Renal cortical epithelial cell (primary cell): ENCODE results near the gene IKZF2. TPM values are rescaled to one million over a fixed set of nuclear protein-coding genes. Genes with fewer than 3 reads are reported as not detected.

Experiments
- DNase-seq: peaks from one replicate; pipeline ENCODE4 v3.0.0-alpha.2; 2011; ENCODE audit warnings: low read depth
- total RNA-seq: library from RNA; depleted of rRNA; stranded (reverse); fragments of >200 nt; gene quantifications from 2 replicates; pipeline ENCODE4 v1.2.3, GENCODE V29; 2014

The IKZF2 gene
- total RNA-seq, 1 donor from 2014 or later, result 17.7 TPM

- DNase-seq, result no peak
Observed at GRCh38 chr2:213002383-213002782, 149.0 kb downstream of the IKZF2 start.

- DNase-seq, result peak; percentile 6
Observed at GRCh38 chr2:213001297-213001910, 150.0 kb downstream of the IKZF2 start.

GRCh38 chr2:212998626-212999359, 152.6 kb downstream of the IKZF2 start:
- DNase-seq, result no peak

- DNase-seq, result no peak
Observed at GRCh38 chr2:212997526-212998020, 153.8 kb downstream of the IKZF2 start.

- DNase-seq, result no peak
Observed at GRCh38 chr2:212995920-212996319, 155.5 kb downstream of the IKZF2 start.

GRCh38 chr2:212994976-212995375, 156.4 kb downstream of the IKZF2 start:
- DNase-seq, result peak; percentile 27

- no peak for DNase-seq
Observed at GRCh38 chr2:212991120-212991519, 160.3 kb downstream of the IKZF2 start.

- no peak for DNase-seq
Observed at GRCh38 chr2:212990697-212991096, 160.7 kb downstream of the IKZF2 start.

- no peak for DNase-seq
Observed at GRCh38 chr2:212987492-212987891, 163.9 kb downstream of the IKZF2 start.

- no peak for DNase-seq
Observed at GRCh38 chr2:212984129-212984528, 167.3 kb downstream of the IKZF2 start.

GRCh38 chr2:212979799-212980198, 171.6 kb downstream of the IKZF2 start:
- DNase-seq, result no peak

GRCh38 chr2:212979046-212979612, 172.3 kb downstream of the IKZF2 start:
- DNase-seq, result no peak

- no peak for DNase-seq
Observed at GRCh38 chr2:212977152-212977551, 174.3 kb downstream of the IKZF2 start.

GRCh38 chr2:212975333-212975732, 176.1 kb downstream of the IKZF2 start:
- DNase-seq, result peak; percentile 13

GRCh38 chr2:212974692-212975091, 176.7 kb downstream of the IKZF2 start:
- peak; percentile 97 for DNase-seq

- DNase-seq, result no peak
Observed at GRCh38 chr2:212973347-212973746, 178.1 kb downstream of the IKZF2 start.

GRCh38 chr2:212970132-212970531, 181.3 kb downstream of the IKZF2 start:
- DNase-seq, result peak; percentile 61

- peak; percentile 58 for DNase-seq
Observed at GRCh38 chr2:212968284-212969081, 182.9 kb downstream of the IKZF2 start.

- no peak for DNase-seq
Observed at GRCh38 chr2:212966884-212967283, 184.5 kb downstream of the IKZF2 start.

GRCh38 chr2:212962691-212963090, 188.7 kb downstream of the IKZF2 start:
- no peak for DNase-seq

- no peak for DNase-seq
Observed at GRCh38 chr2:212961255-212961654, 190.2 kb downstream of the IKZF2 start.

- DNase-seq, result no peak
Observed at GRCh38 chr2:212960336-212960735, 191.1 kb downstream of the IKZF2 start.
